ENCODE measurements around the gene GHR. TPM values are rescaled to one million over a fixed set of nuclear protein-coding genes. Genes with fewer than 3 reads are reported as not detected.
"Not testable (repeated sequence)": the region's sequence is repeated elsewhere in the genome, so short reads cannot be mapped to it uniquely, and the experiment has no call there.

GHR gene
- total and polyA plus RNA-seq, 4 experiments from 2014 or later: not detected

DNA sequence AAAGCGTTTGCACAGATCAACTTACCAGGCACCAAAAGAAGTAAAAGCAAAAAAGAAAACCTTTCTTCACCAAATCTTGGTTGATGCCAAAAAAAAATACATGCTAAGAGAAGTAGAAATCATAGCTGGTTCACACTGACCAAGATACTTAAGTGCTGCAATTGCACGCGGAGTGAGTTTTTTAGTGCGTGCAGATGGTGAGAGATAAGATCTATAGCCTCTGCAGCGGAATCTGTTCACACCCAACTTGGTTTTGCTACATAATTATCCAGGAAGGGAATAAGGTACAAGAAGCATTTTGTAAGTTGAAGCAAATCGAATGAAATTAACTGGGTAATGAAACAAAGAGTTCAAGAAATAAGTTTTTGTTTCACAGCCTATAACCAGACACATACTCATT, 297.0 kb downstream of the GHR start:
- DNase-seq: peak; percentile 17 to 40 (median 36)
- H3K27ac ChIP-seq (ENCODE audit: low read depth, low read length): no peak overlapping the region
- no peak overlapping the region for H3K4me3 ChIP-seq (ENCODE audit: low read length in 2 of 2)
- Mint-ChIP-seq H3K4me1 (peaks cover 18 to 28% (median 24%) of the 10 kb centered on the region in 4 donors), H3K27me3 (peaks cover 2 to 4% of the 10 kb centered on the region in 2 donors), H3K27ac (peak overlapping the region in 6 of 7 donors; percentile 19 to 47 (median 38)), H3K36me3 (no peaks in the 10 kb centered on the region), H3K4me3 (peak overlapping the region in 6 of 8 donors; percentile 34 to 78 (median 55)), H3K9me3 (no peaks in the 10 kb centered on the region)
- intact Hi-C loops (cut with micrococcal nuclease): no loop called here
- H3K36me3 ChIP-seq (ENCODE audit: insufficient read depth, low read length): no peaks in the 10 kb centered on the region
- H3K4me1 ChIP-seq (ENCODE audit: insufficient read depth, low read length): peaks cover 34% of the 10 kb centered on the region
- no peaks in the 10 kb centered on the region for H3K27me3 ChIP-seq (ENCODE audit: insufficient read depth, low read length)
- no peaks in the 10 kb centered on the region for H3K9me3 ChIP-seq (ENCODE audit: control insufficient read depth in 1 of 2, low read length in 2 of 2)
- POLR2A ChIA-PET (ENCODE audit: partially characterized antibody): interaction anchor here (0.7 to 2.5 kb wide), 3 partner anchors 25 to 321 kb away, joined by 3 to 7 read pairs (median 4); partner anchors contain the start of gene CCDC152
- CTCF ChIA-PET (ENCODE audit: partially characterized antibody): interaction anchor here (0.6 kb wide), 1 partner anchor 298 kb away, joined by 4 read pairs; no protein-coding TSS in a partner anchor

GRCh38 chr5:42721484-42721883, 298.2 kb downstream of the GHR start:
- intact Hi-C loops (cut with micrococcal nuclease): no loop called here
- Histone ChIP-seq H3K27me3 (ENCODE audit: insufficient read depth, low read length) (no peaks in the 10 kb centered on the region), H3K27ac (ENCODE audit: low read depth, low read length) (no peak overlapping the region), H3K4me1 (ENCODE audit: insufficient read depth, low read length) (peaks cover 34% of the 10 kb centered on the region), H3K4me3 (ENCODE audit: low read length in 2 of 2) (no peak overlapping the region), H3K36me3 (ENCODE audit: insufficient read depth, low read length) (no peaks in the 10 kb centered on the region), H3K9me3 (ENCODE audit: control insufficient read depth in 1 of 2, low read length in 2 of 2) (no peaks in the 10 kb centered on the region)
- Mint-ChIP-seq H3K4me3 (no peak overlapping the region), H3K4me1 (peaks cover 18 to 28% (median 24%) of the 10 kb centered on the region in 4 donors), H3K36me3 (no peaks in the 10 kb centered on the region), H3K9me3 (peaks cover 0 to 2% (median 0%) of the 10 kb centered on the region in 8 donors), H3K27me3 (peaks cover 7 to 11% of the 10 kb centered on the region in 2 donors), H3K27ac (no peak overlapping the region)
- CTCF ChIA-PET (ENCODE audit: partially characterized antibody): interaction anchor here (0.9 to 1.7 kb wide), 4 partner anchors 11 to 136 kb away, joined by 3 to 7 read pairs (median 3); no protein-coding TSS in a partner anchor
- POLR2A ChIA-PET (ENCODE audit: partially characterized antibody): interaction anchor here (1.3 to 2.5 kb wide), 2 partner anchors 24 to 35 kb away, joined by 4 to 7 read pairs; partner anchors contain the start of gene CCDC152
- no peak for DNase-seq

GRCh38 chr5:42734531-42735058, 311.4 kb downstream of the GHR start:
- H3K4me1 Mint-ChIP-seq; H3K36me3 Mint-ChIP-seq; DNase-seq; H3K9me3 Mint-ChIP-seq; H3K27ac ChIP-seq (ENCODE audit: low read depth, low read length); H3K27me3 Mint-ChIP-seq; H3K4me1 ChIP-seq (ENCODE audit: insufficient read depth, low read length); POLR2A ChIA-PET (ENCODE audit: partially characterized antibody); H3K9me3 ChIP-seq (ENCODE audit: control insufficient read depth in 1 of 2, low read length in 2 of 2); intact Hi-C loops (cut with micrococcal nuclease); CTCF ChIA-PET (ENCODE audit: partially characterized antibody); H3K36me3 ChIP-seq (ENCODE audit: insufficient read depth, low read length); H3K27me3 ChIP-seq (ENCODE audit: insufficient read depth, low read length); H3K4me3 Mint-ChIP-seq; H3K4me3 ChIP-seq (ENCODE audit: low read length in 2 of 2): not testable (repeated sequence)
- H3K27ac Mint-ChIP-seq: peak overlapping the region in 1 of 7 donors; percentile 8

DNA sequence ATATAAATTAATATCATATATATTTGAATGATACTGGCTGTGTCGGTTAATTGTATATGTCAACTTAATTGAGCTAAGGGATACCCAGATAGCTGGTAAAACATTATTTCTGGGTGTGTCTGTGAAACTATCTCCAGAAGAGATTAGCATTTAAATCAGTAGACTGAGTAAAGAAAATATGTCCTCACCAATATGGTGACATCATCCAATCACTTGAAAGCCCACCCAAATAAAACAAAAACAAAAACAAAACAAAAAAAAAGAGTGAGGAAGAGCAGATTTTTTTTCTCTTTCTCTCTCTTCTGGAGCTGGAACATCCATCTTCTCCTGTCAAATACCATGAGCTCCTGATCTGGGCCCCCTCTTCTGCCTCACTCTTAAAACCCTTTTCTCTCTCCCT, 317.7 kb downstream of the GHR start:
- POLR2A ChIA-PET (ENCODE audit: partially characterized antibody): no interaction called here
- no peak overlapping the region for H3K27ac Mint-ChIP-seq
- Histone ChIP-seq H3K27me3 (ENCODE audit: insufficient read depth, low read length) (no peaks in the 10 kb centered on the region), H3K36me3 (ENCODE audit: insufficient read depth, low read length) (no peaks in the 10 kb centered on the region), H3K4me1 (ENCODE audit: insufficient read depth, low read length) (no peaks in the 10 kb centered on the region), H3K4me3 (ENCODE audit: low read length in 2 of 2) (no peak overlapping the region), H3K27ac (ENCODE audit: low read depth, low read length) (no peak overlapping the region), H3K9me3 (ENCODE audit: control insufficient read depth in 1 of 2, low read length in 2 of 2) (no peaks in the 10 kb centered on the region)
- no peaks in the 10 kb centered on the region for H3K27me3 Mint-ChIP-seq
- intact Hi-C loops (cut with micrococcal nuclease): no loop called here
- H3K36me3 Mint-ChIP-seq: no peaks in the 10 kb centered on the region
- CTCF ChIA-PET (ENCODE audit: partially characterized antibody): interaction anchor here (1.3 kb wide), 1 partner anchor 19 kb away, joined by 3 read pairs; no protein-coding TSS in a partner anchor
- peaks cover 0 to 10% (median 1%) of the 10 kb centered on the region in 8 donors for H3K9me3 Mint-ChIP-seq
- no peak for DNase-seq
- H3K4me1 Mint-ChIP-seq: no peaks in the 10 kb centered on the region
- H3K4me3 Mint-ChIP-seq: no peak overlapping the region

GRCh38 chr5:42745426-42745825, 322.2 kb downstream of the GHR start:
- no peaks in the 10 kb centered on the region for H3K36me3 Mint-ChIP-seq
- Histone ChIP-seq H3K4me3 (ENCODE audit: low read length in 2 of 2) (no peak overlapping the region), H3K36me3 (ENCODE audit: insufficient read depth, low read length) (no peaks in the 10 kb centered on the region), H3K4me1 (ENCODE audit: insufficient read depth, low read length) (peaks cover 6% of the 10 kb centered on the region), H3K9me3 (ENCODE audit: control insufficient read depth in 1 of 2, low read length in 2 of 2) (no peaks in the 10 kb centered on the region), H3K27ac (ENCODE audit: low read depth, low read length) (no peak overlapping the region), H3K27me3 (ENCODE audit: insufficient read depth, low read length) (no peaks in the 10 kb centered on the region)
- POLR2A ChIA-PET (ENCODE audit: partially characterized antibody): interaction anchor here (0.9 to 2.7 kb wide), 2 partner anchors 25 to 98 kb away, joined by 3 to 7 read pairs; no protein-coding TSS in a partner anchor
- peaks cover 0 to 6% (median 1%) of the 10 kb centered on the region in 8 donors for H3K9me3 Mint-ChIP-seq
- CTCF ChIA-PET (ENCODE audit: partially characterized antibody): interaction anchor here (0.6 to 2.6 kb wide), 6 partner anchors 12 to 24 kb away, joined by 3 to 7 read pairs (median 4); no protein-coding TSS in a partner anchor
- H3K4me3 Mint-ChIP-seq: no peak overlapping the region
- no peak overlapping the region for H3K27ac Mint-ChIP-seq
- no peak for DNase-seq
- no peaks in the 10 kb centered on the region for H3K27me3 Mint-ChIP-seq
- intact Hi-C loops (cut with micrococcal nuclease): no loop called here
- peaks cover 6 to 21% (median 12%) of the 10 kb centered on the region in 4 donors for H3K4me1 Mint-ChIP-seq

- no peak for DNase-seq
- Histone ChIP-seq H3K9me3 (ENCODE audit: control insufficient read depth in 1 of 2, low read length in 2 of 2) (no peaks in the 10 kb centered on the region), H3K4me3 (ENCODE audit: low read length in 2 of 2) (no peak overlapping the region), H3K36me3 (ENCODE audit: insufficient read depth, low read length) (no peaks in the 10 kb centered on the region), H3K4me1 (ENCODE audit: insufficient read depth, low read length) (peaks cover 6% of the 10 kb centered on the region), H3K27ac (ENCODE audit: low read depth, low read length) (no peak overlapping the region), H3K27me3 (ENCODE audit: insufficient read depth, low read length) (no peaks in the 10 kb centered on the region)
- ChIA-PET POLR2A (ENCODE audit: partially characterized antibody) (interaction anchor here (2.7 kb wide), 1 partner anchor 25 kb away, joined by 7 read pairs; no protein-coding TSS in a partner anchor), CTCF (ENCODE audit: partially characterized antibody) (interaction anchor here (1.0 to 2.6 kb wide), 5 partner anchors 12 to 24 kb away, joined by 3 to 7 read pairs (median 4); no protein-coding TSS in a partner anchor)
- no peaks in the 10 kb centered on the region for H3K36me3 Mint-ChIP-seq
- no peaks in the 10 kb centered on the region for H3K27me3 Mint-ChIP-seq
- peaks cover 0 to 7% (median 1%) of the 10 kb centered on the region in 8 donors for H3K9me3 Mint-ChIP-seq
- intact Hi-C loops (cut with micrococcal nuclease): no loop called here
- H3K27ac Mint-ChIP-seq: no peak overlapping the region
- H3K4me1 Mint-ChIP-seq: peaks cover 6 to 21% (median 12%) of the 10 kb centered on the region in 4 donors
- H3K4me3 Mint-ChIP-seq: no peak overlapping the region
These were observed 322.6 kb downstream of the GHR start for GRCh38 chr5:42745856-42746255.

GRCh38 chr5:42749020-42749419, 325.8 kb downstream of the GHR start:
- Mint-ChIP-seq H3K27me3 (no peaks in the 10 kb centered on the region), H3K9me3 (peaks cover 0 to 4% (median 0%) of the 10 kb centered on the region in 8 donors), H3K4me3 (peak overlapping the region in 4 of 8 donors; percentile 17 to 43 (median 26)), H3K4me1 (peaks cover 6 to 21% (median 12%) of the 10 kb centered on the region in 4 donors), H3K27ac (peak overlapping the region in 4 of 7 donors; percentile 9 to 77 (median 54)), H3K36me3 (no peaks in the 10 kb centered on the region)
- Histone ChIP-seq H3K4me1 (ENCODE audit: insufficient read depth, low read length) (peaks cover 6% of the 10 kb centered on the region), H3K4me3 (ENCODE audit: low read length in 2 of 2) (no peak overlapping the region), H3K9me3 (ENCODE audit: control insufficient read depth in 1 of 2, low read length in 2 of 2) (no peaks in the 10 kb centered on the region), H3K27me3 (ENCODE audit: insufficient read depth, low read length) (no peaks in the 10 kb centered on the region), H3K36me3 (ENCODE audit: insufficient read depth, low read length) (no peaks in the 10 kb centered on the region), H3K27ac (ENCODE audit: low read depth, low read length) (no peak overlapping the region)
- POLR2A ChIA-PET (ENCODE audit: partially characterized antibody): no interaction called here
- CTCF ChIA-PET (ENCODE audit: partially characterized antibody): no interaction called here
- peak in 4 of 5 donors; percentile 12 to 27 (median 18) for DNase-seq
- intact Hi-C loops (cut with micrococcal nuclease): no loop called here

Data from CD4-positive, alpha-beta memory T cell (primary cell).